ENCODE results near the gene DMWD.

Gene DMWD

DNA sequence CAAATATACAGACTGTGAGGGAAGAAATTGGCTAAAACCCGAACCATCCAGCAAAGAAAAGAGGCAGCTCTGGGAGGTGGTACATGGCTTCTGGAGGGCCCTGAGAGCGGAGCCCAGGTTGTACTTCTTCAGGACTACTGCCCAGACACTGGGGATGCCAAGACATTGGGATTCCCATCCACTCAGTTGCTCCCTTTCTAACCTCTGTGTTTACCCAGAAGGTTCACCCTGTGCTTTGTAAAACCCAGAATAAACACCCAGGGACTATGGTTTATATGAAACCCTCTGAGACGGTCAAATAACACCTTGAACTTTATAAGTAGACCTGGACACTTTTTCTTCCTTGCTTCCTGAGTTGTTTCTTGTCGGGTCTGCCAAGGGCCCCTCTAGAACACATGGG is 49.7 kb downstream of the DMWD start:
- DNase-seq = no peak

DNA sequence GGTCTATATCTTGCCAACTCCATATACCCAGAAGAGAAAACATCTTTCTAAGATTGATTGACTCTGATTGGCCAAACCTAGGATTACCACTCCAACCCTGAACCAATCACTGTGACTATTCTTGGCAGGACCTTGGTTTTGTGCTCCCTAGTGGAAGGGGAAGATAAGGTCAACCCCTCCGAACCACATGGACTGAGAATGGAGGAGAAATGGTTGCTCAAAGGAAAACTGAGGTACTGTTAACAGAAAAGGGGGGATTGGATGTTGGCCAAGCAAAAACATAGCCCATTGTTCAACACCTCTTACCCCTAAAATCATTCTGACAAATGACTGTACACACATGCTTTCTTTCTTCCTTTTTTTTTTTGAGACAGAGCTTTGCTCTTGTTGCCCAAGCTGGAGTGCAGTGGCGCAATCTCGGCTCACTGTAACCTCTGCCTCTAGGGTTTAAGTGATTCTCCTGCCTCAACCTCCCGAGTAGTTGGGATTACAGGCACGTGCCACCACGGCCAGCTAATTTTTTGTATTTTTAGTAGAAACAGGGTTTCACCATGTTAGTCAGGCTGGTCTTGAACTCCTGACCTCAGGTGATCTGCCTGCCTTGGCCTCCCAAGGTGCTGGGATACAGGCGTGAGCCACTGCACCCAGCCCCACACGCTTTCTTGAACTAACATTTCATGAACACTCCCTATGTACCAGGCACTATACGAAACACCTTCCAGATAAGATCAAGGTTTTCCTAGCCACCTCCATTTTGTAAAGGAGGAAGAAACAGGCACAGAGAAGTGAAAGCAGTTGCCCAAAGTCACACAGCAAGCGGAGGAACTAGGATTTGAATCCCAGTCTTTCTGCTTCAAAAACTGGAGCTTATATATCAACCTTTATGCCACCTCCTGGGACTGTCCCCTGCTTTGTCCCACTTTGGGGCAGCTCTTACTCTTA is 52.9 kb downstream of the DMWD start:
- no peak for DNase-seq

DNA sequence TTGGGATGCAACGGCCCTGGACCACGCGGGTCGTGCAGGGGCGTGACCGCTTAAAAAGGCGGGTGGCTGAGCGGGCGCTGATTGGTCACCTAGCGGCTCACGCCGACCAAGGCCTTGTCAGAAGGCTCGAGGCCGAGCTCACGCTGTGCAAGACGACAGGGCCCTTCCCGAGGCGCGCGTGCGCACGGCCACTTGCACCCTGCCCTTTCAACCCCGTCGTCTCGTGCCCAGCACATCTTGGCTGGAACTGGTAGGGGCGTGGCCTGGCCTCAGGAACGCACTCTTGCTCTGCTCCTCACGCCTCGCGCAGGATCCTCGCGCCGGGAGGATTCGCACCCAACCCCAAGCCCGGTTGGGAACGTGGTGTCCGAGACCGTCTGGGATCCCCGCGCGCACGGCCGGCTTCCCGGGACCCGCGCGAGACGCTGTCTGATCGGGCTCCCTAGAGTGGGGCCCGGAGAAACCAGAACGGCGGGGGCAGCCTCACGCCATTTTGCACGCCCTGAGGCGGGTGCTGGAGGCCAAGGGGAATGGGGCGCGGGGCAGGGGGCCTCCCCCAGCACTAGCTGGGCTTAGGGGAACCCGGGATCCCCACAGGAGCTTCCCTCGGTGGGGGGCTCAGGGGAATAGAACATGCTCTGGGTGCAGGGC is 59.4 kb downstream of the DMWD start, which contains the start of gene MEIOSIN:
Gene MEIOSIN (plus strand): TSS at position 280 of the 651 bp plus-strand sequence. CDS start 1,938 bp downstream, outside the sequence.
- no peak for DNase-seq

Data from EL (cell line).